ENCODE results near the gene STEAP4.
"Not testable (repeated sequence)": the region's sequence is repeated elsewhere in the genome, so short reads cannot be mapped to it uniquely, and the experiment has no call there.

STEAP4 gene

GRCh38 chr7:88264987-88265386 lies 41.7 kb downstream of the STEAP4 start:
- DNase-seq = not testable (repeated sequence)

GRCh38 chr7:88262562-88262961 lies 44.1 kb downstream of the STEAP4 start:
- no peak for DNase-seq

GRCh38 chr7:88260719-88261118 lies 46.0 kb downstream of the STEAP4 start:
- DNase-seq = no peak

GRCh38 chr7:88259656-88260380 lies 46.9 kb downstream of the STEAP4 start:
- DNase-seq = no peak

- not testable (repeated sequence) for DNase-seq
These were observed 48.4 kb downstream of the STEAP4 start for GRCh38 chr7:88258296-88258695.

GRCh38 chr7:88256906-88257305 lies 49.8 kb downstream of the STEAP4 start:
- no peak for DNase-seq

- DNase-seq = no peak
These were observed 51.8 kb downstream of the STEAP4 start for GRCh38 chr7:88254721-88255424.

GRCh38 chr7:88253640-88254039 lies 53.1 kb downstream of the STEAP4 start:
- DNase-seq = no peak

- no peak for DNase-seq
These were observed 62.4 kb downstream of the STEAP4 start for GRCh38 chr7:88244258-88244657.

GRCh38 chr7:88243345-88243909 lies 63.3 kb downstream of the STEAP4 start:
- peak; percentile 34 to 62 for DNase-seq

GRCh38 chr7:88239852-88240251 lies 66.8 kb downstream of the STEAP4 start:
- DNase-seq = no peak

- DNase-seq = no peak
These were observed 72.9 kb downstream of the STEAP4 start for GRCh38 chr7:88233828-88234227.

- DNase-seq = no peak
These were observed 76.0 kb downstream of the STEAP4 start for GRCh38 chr7:88230646-88231045.

- no peak for DNase-seq
These were observed 77.2 kb downstream of the STEAP4 start for GRCh38 chr7:88229302-88229995.

GRCh38 chr7:88226886-88227516 lies 79.7 kb downstream of the STEAP4 start:
- DNase-seq = no peak

GRCh38 chr7:88226201-88226600 lies 80.5 kb downstream of the STEAP4 start:
- DNase-seq = no peak

- no peak for DNase-seq
These were observed 82.0 kb downstream of the STEAP4 start for GRCh38 chr7:88224601-88225275.

GRCh38 chr7:88223265-88223664 lies 83.4 kb downstream of the STEAP4 start:
- DNase-seq = no peak
